ENCODE data around the gene SPATA25. TPM values are rescaled to one million over a fixed set of nuclear protein-coding genes. Genes with fewer than 3 reads are reported as not detected.
"Not testable (repeated sequence)": the region's sequence is repeated elsewhere in the genome, so short reads cannot be mapped to it uniquely, and the experiment has no call there.

Gene SPATA25
- total RNA-seq, 1 donor from 2014 or later = 0.76 TPM

GRCh38 chr20:45892828-45893500 lies 5.5 kb upstream of the SPATA25 start:
- peak; percentile 42 for ATAC-seq

DNA sequence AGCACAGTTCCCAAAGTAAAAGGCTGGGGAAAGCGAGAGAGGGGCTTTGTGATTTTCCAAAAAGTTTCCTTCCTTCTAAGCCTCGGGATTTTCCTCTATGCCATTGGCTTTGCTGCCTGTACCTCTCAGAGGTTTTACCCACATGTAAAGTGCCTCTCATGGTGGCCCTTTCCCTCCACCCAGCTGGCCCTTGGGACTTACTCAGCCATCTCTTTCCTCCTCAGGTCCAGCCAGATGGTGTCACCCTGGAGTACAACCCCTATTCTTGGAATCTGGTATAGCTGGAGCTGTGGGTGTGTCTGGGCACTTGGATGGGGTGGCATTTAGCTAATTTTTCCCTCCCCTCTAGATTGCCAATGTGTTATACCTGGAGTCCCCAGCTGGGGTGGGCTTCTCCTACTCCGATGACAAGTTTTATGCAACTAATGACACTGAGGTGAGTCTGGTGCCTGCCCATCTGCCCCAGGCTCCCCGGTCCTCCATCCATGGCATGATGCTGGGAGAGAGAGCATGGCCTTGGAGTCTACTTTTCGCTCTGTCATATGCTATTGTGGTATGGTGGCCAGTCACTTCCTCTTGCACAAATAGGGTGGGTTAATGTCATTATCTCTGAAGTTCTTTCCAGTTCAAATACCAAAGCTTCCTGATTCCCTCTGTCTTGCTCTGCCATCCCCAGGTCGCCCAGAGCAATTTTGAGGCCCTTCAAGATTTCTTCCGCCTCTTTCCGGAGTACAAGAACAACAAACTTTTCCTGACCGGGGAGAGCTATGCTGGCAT lies 4.8 kb upstream of the SPATA25 start:
- peak; percentile 27 for ATAC-seq

DNA sequence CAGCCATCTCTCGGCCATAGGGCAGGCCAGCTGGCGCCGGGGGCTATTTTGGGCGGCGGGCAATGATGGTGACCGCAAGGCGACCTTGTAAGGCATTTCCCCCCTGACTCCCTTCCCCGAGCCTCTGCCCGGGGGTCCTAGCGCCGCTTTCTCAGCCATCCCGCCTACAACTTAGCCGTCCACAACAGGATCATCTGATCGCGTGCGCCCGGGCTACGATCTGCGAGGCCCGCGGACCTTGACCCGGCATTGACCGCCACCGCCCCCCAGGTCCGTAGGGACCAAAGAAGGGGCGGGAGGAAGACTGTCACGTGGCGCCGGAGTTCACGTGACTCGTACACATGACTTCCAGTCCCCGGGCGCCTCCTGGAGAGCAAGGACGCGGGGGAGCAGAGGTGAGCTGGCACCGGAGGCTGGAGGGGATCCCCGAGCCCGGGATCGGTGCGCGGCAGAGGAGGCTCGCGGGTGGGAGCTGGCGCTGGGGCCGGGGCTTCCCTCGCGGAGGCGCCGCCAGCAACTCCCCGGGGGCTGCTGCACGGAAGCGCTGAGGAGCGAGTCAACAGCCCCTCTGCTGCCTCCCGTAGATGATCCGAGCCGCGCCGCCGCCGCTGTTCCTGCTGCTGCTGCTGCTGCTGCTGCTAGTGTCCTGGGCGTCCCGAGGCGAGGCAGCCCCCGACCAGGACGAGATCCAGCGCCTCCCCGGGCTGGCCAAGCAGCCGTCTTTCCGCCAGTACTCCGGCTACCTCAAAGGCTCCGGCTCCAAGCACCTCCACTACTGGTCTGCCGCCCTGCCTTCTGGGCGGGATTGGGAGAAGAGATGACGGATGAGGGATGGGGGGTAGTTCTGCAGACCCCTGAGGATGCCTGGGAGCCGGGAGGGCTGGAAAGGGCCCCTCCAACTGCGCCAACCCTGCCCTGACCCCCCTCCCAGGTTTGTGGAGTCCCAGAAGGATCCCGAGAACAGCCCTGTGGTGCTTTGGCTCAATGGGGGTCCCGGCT lies 3.9 kb upstream of the SPATA25 start, which contains the start of the genes CTSA and NEURL2:
CTSA (plus strand) TSS at position 351 of the 999 bp plus-strand sequence; CDS start at position 585, 234 bp downstream.
NEURL2 (minus strand) TSS at position 224 of the 999 bp plus-strand sequence; CDS start at position 7, 217 bp downstream.
- peak; percentile 74 for ATAC-seq

DNA sequence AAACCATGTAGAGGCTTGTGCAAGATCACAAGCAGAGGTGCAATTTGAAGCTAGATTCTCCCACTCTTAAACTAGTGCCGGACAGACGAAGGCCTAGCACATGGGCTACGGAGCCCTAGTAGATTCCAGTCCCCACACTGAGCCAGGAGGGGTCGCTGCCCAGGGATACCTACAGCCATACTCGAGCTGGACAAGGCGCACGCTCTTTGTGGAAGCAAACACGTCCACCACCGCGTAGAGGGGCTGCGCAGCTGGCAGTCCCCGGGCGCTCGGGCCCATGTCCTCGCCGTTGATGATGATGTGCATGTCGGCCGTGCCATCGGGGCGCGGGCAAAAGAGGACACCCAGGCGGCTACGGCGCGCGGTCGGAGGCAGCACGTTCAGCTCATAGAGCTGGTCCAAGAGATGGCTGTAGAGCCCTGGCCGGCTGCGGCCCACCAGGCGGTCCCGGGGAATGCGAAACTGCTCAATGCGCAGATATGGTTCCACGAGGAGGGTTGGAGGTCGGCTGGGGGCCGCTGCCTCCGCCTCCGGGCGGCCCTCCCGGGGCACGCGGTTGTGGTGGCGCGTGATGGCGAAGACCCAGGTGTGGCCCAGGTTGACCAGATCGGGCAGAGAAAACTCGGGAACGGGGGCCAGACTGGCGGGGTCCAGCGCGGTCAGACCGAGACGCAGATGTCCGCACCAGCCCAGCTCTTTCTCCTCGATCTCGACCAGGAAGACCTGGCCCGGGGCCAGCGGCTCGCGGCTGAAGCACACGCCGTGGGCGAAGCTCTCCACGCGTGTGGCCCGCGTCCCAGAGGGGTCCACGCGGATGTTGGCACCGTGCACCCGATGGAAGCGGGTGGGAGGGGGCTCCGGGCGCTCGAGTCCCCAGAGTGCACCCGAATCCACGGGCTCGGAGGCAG lies 2.9 kb upstream of the SPATA25 start:
- peak; percentile 45 for ATAC-seq

DNA sequence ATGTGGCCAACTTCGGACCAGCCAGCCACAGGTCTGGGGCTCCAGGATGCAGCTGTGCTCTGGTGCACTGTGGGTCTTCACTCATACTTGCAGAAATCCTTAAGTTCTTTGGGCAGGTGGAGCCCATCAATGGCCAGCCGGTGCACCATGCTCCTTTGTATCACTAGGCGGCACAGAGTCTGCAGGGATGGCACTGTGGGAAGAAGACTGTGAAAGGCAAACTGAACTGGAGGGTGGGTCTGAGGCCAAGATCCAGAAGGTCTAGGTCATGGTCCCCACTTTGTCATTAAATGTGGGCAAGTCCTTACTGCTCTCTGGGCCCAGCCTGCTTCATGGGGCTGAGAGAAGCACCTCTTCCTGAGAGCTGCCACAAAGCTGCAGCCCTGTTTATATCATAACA lies 1.3 kb upstream of the SPATA25 start:
- no peak for ATAC-seq

GRCh38 chr20:45886590-45887345 lies 654 bp downstream of the SPATA25 start:
- no peak for ATAC-seq

GRCh38 chr20:45883100-45883469 lies 4.3 kb downstream of the SPATA25 start:
- ATAC-seq = no peak

- no peak for ATAC-seq
Measured at GRCh38 chr20:45882469-45883099, 4.8 kb downstream of the SPATA25 start.

GRCh38 chr20:45880988-45881788 lies 6.2 kb downstream of the SPATA25 start, which contains the start of gene ZSWIM1:
Gene ZSWIM1 (plus strand): TSS chr20:45881227. CDS start chr20:45882593, 1,366 bp downstream.
- ATAC-seq = peak; percentile 98

DNA sequence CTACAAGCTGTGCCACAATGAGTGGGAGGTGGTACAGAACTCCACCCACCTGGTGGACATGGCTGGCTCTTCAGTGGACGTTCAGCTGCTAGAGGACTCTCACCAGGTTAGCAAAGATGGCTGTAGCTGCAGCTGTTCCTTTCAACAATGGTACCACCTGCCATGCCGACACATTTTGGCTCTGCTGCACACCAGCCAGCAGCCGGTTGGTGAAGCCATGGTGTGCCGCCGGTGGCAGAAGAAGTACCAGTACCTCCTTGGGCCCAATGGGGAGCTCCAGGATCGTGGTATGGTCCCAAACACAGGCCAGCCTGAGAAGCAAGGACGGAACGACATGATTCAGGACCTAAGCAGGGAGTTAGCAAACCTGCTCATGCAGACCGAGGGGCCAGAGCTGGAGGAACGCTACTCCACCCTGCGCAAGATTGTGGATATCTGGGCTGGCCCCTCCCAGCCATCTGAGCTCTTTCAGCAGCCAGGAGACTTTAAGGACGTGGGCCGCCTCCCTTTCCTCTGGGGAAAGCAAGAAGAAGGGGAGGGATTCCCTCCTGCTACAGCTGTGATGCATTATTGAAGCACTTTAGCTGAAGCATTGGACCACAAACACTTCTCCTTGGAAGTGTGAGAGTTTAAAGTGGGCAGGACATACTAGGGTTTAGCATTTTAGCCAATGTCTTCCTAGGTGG lies 9.2 kb downstream of the SPATA25 start:
- no peak for ATAC-seq

GRCh38 chr20:45874576-45874975 lies 12.8 kb downstream of the SPATA25 start:
- no peak for ATAC-seq

DNA sequence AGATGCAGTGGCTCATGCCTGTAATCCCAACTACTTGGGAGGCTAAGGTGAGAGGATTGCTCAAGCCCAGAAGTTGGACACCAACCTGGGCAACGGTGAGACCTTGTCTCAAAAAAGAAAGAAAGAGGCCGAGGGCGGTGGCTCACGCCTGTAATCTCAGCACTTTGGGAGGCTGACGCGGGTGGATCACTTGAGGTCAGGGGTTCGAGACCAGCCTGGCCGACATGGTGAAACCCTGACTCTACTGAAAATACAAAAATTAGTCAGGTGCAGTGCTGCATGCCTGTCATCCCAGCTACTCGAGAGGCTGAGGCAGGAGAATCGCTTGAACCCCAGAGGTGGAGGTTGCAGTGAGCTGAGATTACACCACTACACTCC lies 13.3 kb downstream of the SPATA25 start:
- ATAC-seq = not testable (repeated sequence)

DNA sequence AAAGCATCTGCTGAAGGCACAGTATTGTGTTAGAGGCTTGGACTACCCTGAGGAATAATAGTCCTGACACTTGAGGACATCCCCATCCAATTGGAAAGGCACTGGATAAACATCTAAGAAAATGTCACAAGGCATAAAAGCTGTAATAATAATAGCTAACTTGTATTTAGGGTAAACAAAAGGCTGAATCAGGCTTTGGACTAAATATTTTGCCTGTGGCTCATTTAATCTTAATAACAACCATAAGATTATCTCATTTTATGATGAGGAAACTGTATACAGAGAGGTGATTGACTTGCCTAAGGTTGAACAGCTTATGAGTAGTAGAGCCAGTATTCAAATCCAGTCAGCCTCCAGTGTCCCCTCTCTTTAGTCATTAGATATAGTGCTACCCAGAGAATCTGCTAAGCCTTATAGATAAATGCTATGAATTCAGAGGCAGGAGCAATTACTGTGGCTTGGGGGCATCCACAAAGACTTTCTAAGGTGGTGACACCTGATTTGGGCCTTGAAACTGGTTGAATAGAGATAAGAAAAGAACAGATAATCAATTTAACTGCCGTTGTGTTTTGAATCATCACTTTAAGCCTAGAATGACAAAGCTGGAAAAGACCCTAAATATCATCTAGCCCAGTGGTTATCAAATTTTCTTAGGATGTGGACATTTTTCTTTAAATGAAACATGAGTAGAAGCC lies 13.9 kb downstream of the SPATA25 start:
- peak; percentile 63 for ATAC-seq

DNA sequence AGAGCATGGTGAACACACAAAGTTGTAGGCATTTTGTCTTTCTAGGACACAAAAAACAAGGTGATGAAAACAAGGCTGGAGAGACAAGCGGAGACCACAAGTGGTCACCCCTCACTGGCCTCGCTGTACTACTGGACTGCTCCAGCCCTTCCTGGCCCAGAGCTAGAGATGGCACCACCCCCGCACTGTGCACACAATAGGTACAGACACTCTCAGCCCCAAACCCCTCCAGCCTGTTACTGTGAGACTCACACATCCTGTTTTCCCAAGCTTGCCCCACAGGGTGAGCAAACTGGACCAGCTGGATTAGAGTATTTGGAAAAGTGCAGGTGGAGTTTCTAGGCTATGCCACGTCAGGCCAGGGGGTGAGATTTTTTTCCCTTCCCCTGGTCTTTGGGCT lies 14.8 kb downstream of the SPATA25 start:
- ATAC-seq = peak; percentile 90

DNA sequence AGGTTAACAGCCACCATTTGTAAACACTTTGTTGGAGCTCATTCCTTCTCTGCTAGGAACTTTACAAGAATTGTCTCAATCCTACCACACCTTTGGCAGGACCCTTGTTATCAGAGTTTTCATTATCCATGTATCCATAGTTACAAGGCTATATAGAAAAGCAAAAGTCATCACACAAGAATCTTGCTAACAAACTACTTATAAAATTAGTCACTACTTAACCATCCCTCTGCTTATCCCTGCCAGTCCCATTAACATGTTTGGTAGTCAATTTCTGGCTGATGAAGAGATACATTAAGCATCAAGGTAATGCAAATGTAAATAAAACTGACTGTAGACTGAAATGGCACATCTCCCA lies 19.6 kb downstream of the SPATA25 start:
- ATAC-seq = no peak

DNA sequence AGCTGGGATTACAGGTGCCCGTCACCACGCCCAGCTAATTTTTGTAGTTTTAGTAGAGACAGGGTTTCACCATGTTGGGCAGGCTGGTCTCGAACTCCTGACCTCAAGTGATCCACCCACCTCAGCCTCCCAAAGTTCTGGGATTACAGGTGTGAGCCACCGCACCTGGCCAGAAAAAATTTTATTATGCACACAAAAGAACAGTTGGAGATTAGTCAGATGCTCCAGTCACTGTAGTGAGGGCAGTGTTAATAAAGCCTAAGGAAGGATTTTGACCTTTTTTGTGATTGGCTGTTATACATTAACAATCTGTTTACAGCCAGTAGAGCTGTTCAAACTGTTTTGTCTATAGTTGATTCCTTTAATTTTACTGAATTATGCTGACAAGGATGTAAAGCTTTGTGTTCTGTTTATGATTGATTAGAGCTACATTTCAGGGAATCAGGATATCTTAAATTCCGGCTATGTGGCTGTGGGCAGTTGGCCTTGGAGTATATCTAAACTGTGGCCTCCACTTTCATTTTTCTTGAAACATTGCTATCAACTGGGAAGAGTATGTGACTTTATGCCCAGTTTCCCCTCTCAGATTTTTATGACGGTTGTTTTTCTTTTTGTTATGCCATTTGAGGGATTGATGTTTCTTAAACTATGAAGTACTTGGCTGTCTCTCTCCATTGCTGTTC lies 20.1 kb downstream of the SPATA25 start:
- ATAC-seq = no peak

DNA sequence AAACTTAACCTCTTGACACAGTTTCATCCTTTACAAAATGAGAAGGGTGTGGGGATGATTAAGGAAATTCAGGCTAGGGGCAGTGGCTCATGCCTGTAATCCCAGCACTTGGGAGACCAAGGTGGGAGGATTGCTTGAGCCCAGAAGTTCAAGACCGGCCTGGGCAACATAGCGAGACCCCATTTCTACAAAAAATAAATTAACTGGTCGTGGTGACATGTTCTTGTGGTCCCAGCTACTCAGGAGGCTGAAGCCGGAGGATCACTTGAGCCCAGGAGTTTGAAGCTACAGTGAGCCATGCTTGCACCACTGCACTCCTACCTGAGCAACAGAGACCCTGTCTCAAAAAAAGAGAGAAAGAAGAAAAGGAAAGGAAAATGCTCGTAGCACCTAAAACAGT lies 21.0 kb downstream of the SPATA25 start:
- no peak for ATAC-seq
